Large intestine (tissue), 3 donors: Measurements from ENCODE around the gene TGFBI. TPM values are rescaled to one million over a fixed set of nuclear protein-coding genes. Genes with fewer than 3 reads are reported as not detected.

Experiments used
- DNase-seq, 2 donors: peaks; one replicate each; pipeline versions ENCODE4 v3.0.0 to v3.0.0-alpha.2; 2013
- H3K27ac ChIP-seq: one replicate; pipeline ENCODE4 v1.5.1; 2013; ENCODE audit warnings: low read length
- H3K27me3 ChIP-seq: 2 replicates; pipeline ENCODE4 v1.6.1; 2013; ENCODE audit warnings: low read length; ENCODE audit not compliant: control insufficient read depth, insufficient read depth
- H3K36me3 ChIP-seq: 2 replicates; pipeline ENCODE4 v1.6.1; 2013; ENCODE audit warnings: low read length; ENCODE audit not compliant: control insufficient read depth, insufficient read depth
- H3K4me1 ChIP-seq: one replicate; pipeline ENCODE4 v1.6.1; 2013; ENCODE audit warnings: low read length; ENCODE audit not compliant: control insufficient read depth, insufficient read depth
- H3K4me3 ChIP-seq: one replicate; pipeline ENCODE4 v1.5.1; 2013; ENCODE audit warnings: low read length
- H3K9me3 ChIP-seq: one replicate; pipeline ENCODE4 v1.6.1; 2013; ENCODE audit warnings: mild to moderate bottlenecking, low read depth, low read length, moderate library complexity; ENCODE audit not compliant: control insufficient read depth
- WGBS: methylation state at CpG from one replicate; pipeline ENCODE4 v1.1.5; 2013; ENCODE audit warnings: low lambda C conversion rate; ENCODE audit not compliant: insufficient coverage; 5-methylcytosine and 5-hydroxymethylcytosine counted together
- polyA plus RNA-seq: library from polyadenylated mRNA; unstranded; fragments of 120-200 nt; gene quantifications from one replicate; pipeline ENCODE4 v1.2.1, GENCODE V29; 2013

Gene TGFBI
- polyA plus RNA-seq, 1 donor: 99.6 TPM

- H3K36me3 ChIP-seq: peaks cover 18% of the 10 kb centered on the region
- no CpG with 5 or more reads among the region's 6 CpGs for WGBS
- H3K4me3 ChIP-seq: no peak overlapping the region
- peak in 1 of 2 donors; percentile 68 for DNase-seq
- peaks cover 10% of the 10 kb centered on the region for H3K9me3 ChIP-seq
- no peaks in the 10 kb centered on the region for H3K27me3 ChIP-seq
- H3K27ac ChIP-seq: no peak overlapping the region
- H3K4me1 ChIP-seq: peaks cover 16% of the 10 kb centered on the region
Observed at GRCh38 chr5:136062366-136063274, 33.8 kb downstream of the TGFBI start.

GRCh38 chr5:136063778-136064465 lies 35.1 kb downstream of the TGFBI start:
- H3K4me1 ChIP-seq: peaks cover 6% of the 10 kb centered on the region
- H3K27me3 ChIP-seq: no peaks in the 10 kb centered on the region
- no peak overlapping the region for H3K4me3 ChIP-seq
- no peak for DNase-seq
- H3K9me3 ChIP-seq: peaks cover 8% of the 10 kb centered on the region
- H3K36me3 ChIP-seq: peaks cover 18% of the 10 kb centered on the region
- no peak overlapping the region for H3K27ac ChIP-seq
- WGBS: 100% methylated on average over 1 of the region's 8 CpGs

GRCh38 chr5:136064510-136064909 lies 35.7 kb downstream of the TGFBI start:
- no peak for DNase-seq
- no peak overlapping the region for H3K4me3 ChIP-seq
- H3K9me3 ChIP-seq: peaks cover 8% of the 10 kb centered on the region
- no CpG with 5 or more reads among the region's 4 CpGs for WGBS
- H3K27ac ChIP-seq: no peak overlapping the region
- H3K36me3 ChIP-seq: peaks cover 18% of the 10 kb centered on the region
- H3K4me1 ChIP-seq: peaks cover 3% of the 10 kb centered on the region
- H3K27me3 ChIP-seq: no peaks in the 10 kb centered on the region

GRCh38 chr5:136065588-136065987 lies 36.8 kb downstream of the TGFBI start:
- peaks cover 3% of the 10 kb centered on the region for H3K4me1 ChIP-seq
- H3K4me3 ChIP-seq: no peak overlapping the region
- H3K27ac ChIP-seq: no peak overlapping the region
- H3K27me3 ChIP-seq: no peaks in the 10 kb centered on the region
- WGBS: no CpG with 5 or more reads among the region's 2 CpGs
- H3K36me3 ChIP-seq: peaks cover 11% of the 10 kb centered on the region
- peaks cover 8% of the 10 kb centered on the region for H3K9me3 ChIP-seq
- DNase-seq: no peak

- peak in 1 of 2 donors; percentile 48 for DNase-seq
- H3K27ac ChIP-seq: no peak overlapping the region
- H3K9me3 ChIP-seq: peaks cover 8% of the 10 kb centered on the region
- peaks cover 3% of the 10 kb centered on the region for H3K4me1 ChIP-seq
- H3K27me3 ChIP-seq: no peaks in the 10 kb centered on the region
- no peak overlapping the region for H3K4me3 ChIP-seq
- peaks cover 8% of the 10 kb centered on the region for H3K36me3 ChIP-seq
- 86% methylated on average over 1 of the region's 4 CpGs for WGBS
Observed at GRCh38 chr5:136066661-136067271, 38.0 kb downstream of the TGFBI start.

GRCh38 chr5:136067422-136067821 lies 38.6 kb downstream of the TGFBI start:
- H3K9me3 ChIP-seq: peaks cover 8% of the 10 kb centered on the region
- H3K27ac ChIP-seq: no peak overlapping the region
- no peaks in the 10 kb centered on the region for H3K27me3 ChIP-seq
- no peak overlapping the region for H3K4me3 ChIP-seq
- H3K4me1 ChIP-seq: peaks cover 3% of the 10 kb centered on the region
- DNase-seq: no peak
- H3K36me3 ChIP-seq: peaks cover 2% of the 10 kb centered on the region
- 57% methylated on average over 1 of the region's 1 CpG for WGBS

- peak in 1 of 2 donors; percentile 41 for DNase-seq
- Histone ChIP-seq H3K4me3 (no peak overlapping the region), H3K27ac (no peak overlapping the region), H3K27me3 (no peaks in the 10 kb centered on the region), H3K4me1 (peaks cover 3% of the 10 kb centered on the region), H3K36me3 (no peaks in the 10 kb centered on the region), H3K9me3 (no peaks in the 10 kb centered on the region)
- no CpG with 5 or more reads among the region's 9 CpGs for WGBS
Observed at GRCh38 chr5:136070486-136071285, 41.9 kb downstream of the TGFBI start.

GRCh38 chr5:136073714-136074529 lies 45.1 kb downstream of the TGFBI start:
- 100% methylated on average over 1 of the region's 5 CpGs for WGBS
- Histone ChIP-seq H3K36me3 (no peaks in the 10 kb centered on the region), H3K27me3 (peaks cover under 1% of the 10 kb centered on the region), H3K4me1 (no peaks in the 10 kb centered on the region), H3K9me3 (no peaks in the 10 kb centered on the region), H3K27ac (no peak overlapping the region), H3K4me3 (no peak overlapping the region)
- no peak for DNase-seq

GRCh38 chr5:136075466-136075891 lies 46.7 kb downstream of the TGFBI start:
- no CpG with 5 or more reads among the region's 1 CpG for WGBS
- Histone ChIP-seq H3K27ac (no peak overlapping the region), H3K36me3 (no peaks in the 10 kb centered on the region), H3K4me1 (no peaks in the 10 kb centered on the region), H3K4me3 (no peak overlapping the region), H3K9me3 (no peaks in the 10 kb centered on the region), H3K27me3 (peaks cover 6% of the 10 kb centered on the region)
- no peak for DNase-seq
